HG03066 (cell line): ENCODE results near the gene METAP2.
"Not testable (repeated sequence)": the region's sequence is repeated elsewhere in the genome, so short reads cannot be mapped to it uniquely, and the experiment has no call there.

Experiments
- ATAC-seq: cut with Tn5 transposase; IDR thresholded peaks from one replicate; pipeline ENCODE4 v1.9.1; 2021; ENCODE audit warnings: low read depth; ENCODE audit not compliant: unreplicated experiment

METAP2 gene

GRCh38 chr12:95462081-95462480 is 11.9 kb upstream of the METAP2 start:
- no peak for ATAC-seq

DNA sequence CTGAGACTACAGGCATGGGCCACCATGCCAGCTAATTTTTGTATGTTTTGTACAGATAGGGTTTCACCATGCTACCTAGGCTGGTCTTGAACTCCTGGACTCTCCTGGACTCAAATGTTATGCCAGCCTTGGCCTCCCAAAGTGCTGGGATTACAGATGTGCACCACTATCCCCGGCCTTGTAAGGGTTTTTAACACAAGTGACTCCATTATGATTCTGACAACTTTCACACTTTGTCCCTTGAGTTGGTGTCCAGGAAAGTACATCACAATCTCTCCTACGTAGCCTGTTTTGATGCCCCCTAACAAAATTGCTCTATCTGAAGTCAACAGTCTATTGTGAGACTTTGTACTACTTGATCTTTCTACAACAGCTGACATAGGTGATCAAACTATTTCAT is 11.4 kb upstream of the METAP2 start:
- no peak for ATAC-seq

- no peak for ATAC-seq
These were observed 10.9 kb upstream of the METAP2 start for GRCh38 chr12:95463050-95463449.

GRCh38 chr12:95463776-95464175 is 10.2 kb upstream of the METAP2 start:
- ATAC-seq = not testable (repeated sequence)

DNA sequence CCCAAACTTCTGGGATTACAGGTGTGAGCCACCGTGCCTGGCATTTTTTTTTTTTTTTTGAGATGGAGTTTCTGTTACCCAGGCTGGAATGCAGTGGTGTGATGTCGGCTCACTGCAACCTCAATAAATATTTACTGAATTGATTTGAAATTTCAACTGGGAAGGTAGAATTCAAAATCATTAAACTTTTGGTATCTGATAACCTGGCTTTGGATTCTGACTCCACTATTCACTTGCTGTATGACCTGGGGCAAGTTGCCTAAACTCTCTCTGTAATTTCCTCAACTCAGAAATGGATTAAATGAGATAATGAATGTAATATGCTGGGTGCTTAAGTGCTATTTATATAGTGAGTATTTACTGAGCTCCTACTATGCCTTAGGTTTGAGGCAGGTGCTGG is 8.7 kb upstream of the METAP2 start:
- ATAC-seq = no peak

DNA sequence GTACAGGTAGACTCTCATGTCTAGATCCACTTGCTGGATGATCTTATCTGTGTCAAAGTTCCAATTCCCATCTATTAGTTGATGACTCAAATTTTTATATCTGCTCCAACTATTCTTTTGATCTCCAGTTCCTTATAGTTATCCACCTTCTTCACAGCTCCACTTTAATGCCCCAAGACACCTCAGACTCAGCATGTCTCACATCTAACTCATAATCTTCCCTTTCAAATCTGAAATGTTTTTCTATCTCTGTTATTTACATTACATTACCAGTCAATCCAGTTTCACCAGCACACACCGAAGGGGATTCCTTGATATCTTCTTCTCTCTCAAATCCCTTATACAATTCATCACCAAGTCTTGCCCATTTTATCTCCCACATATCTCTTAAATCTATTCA is 3.7 kb upstream of the METAP2 start:
- ATAC-seq = no peak

DNA sequence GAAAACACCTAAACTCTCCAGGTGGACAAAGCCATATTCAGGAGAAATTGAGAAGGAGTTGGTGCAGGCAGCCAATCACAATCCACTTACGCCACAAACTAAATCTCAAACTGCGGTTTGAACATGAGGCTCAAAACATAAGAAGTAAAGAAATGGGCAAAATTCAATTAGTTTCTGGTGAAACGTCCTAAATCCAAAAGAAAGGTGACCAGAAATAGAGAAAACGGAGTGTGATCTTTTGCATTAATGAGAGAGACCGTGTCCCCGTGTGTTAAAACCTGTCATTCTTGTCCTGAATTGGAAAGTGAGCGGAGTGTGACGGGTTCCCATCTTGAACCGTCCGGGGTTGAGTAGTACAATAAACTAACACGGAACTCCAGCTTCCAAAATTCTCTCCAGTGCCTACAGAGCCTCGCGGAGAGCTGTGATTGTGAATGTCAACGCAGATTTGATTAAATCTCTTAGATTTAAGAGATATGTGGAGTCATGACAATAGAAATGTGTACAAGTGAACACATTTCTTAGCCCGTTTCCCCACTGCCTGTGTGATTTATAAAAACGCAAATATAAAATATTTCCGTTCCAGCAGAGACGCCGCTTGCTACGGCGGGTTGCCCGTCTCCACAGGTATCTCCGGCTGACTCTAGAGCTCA is 595 bp upstream of the METAP2 start:
- peak; percentile 38 for ATAC-seq

DNA sequence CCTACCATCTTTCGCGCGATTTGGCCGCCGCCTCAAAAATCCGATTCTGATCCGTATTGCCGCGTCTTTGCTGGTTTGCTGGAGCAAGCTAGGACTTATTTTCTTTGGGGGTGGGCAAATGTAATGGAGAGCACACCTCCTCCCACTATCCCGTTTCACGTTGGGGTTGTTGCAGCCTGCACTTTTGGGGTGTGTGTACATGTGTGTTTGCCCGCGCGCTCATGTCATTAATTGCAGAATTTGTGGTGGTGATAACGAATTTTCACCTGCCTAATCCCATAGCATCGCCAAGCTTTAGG is 657 bp downstream of the METAP2 start:
- no peak for ATAC-seq

DNA sequence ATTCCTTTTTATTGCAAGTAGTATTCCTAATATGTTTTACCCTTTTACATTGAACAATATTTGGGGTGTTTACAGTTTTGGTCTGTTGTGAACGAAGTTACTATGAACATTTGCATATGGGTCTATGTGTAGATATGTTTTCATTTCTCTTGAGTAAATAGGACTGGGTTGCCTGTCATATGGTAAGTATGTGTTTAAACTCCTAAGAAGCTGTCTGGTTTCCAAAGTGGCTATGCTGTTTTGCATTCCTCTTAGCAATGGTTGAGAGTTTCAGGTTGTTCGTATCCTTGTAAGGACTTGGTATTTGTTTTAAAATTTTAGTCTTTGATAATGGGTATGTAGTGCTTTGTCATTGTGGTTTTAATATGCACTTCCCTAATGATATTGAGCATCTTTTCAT is 6.3 kb downstream of the METAP2 start:
- no peak for ATAC-seq

GRCh38 chr12:95481072-95481471 is 7.1 kb downstream of the METAP2 start:
- ATAC-seq = no peak

DNA sequence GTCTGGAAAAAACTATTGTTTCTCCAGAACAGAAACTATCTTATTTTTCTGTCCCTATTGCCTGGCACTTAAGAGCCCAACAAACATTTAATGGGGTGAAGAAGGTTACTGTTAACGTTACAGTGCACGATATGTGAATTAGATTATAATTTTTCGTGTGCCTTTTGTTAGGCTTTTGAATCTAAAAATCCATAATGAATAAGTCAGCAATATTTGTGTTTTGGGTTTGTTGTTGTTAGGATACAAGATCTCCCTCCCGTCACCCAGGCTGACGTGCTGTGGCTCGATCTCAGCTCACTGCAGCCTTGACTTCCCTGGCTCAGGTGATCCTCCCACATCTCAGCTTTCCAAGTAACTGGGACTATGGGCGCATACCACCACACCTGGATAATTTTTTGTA is 7.9 kb downstream of the METAP2 start:
- ATAC-seq = no peak

GRCh38 chr12:95482564-95482963 is 8.6 kb downstream of the METAP2 start:
- not testable (repeated sequence) for ATAC-seq

DNA sequence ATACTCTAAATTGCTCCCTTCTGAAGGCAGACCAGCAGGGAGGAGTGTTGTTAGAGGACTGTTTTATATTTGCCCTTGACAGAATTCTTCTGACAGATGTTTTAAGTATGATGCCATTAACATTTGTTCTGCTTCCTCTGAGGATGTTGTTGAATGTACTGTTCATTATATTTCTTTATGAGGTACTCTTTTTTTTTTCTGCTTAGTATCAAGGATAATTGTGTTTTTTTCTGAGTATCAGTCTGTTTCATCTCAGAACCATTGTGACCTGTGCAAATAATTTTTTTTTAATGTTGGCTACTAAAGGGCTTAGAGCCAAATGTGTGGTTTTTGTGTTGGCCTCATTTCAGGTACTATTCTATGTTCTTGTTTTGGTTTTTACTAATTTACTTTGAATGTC is 10.6 kb downstream of the METAP2 start:
- no peak for ATAC-seq

- no peak for ATAC-seq
These were observed 13.1 kb downstream of the METAP2 start for GRCh38 chr12:95487024-95487423.

GRCh38 chr12:95492462-95492861 is 18.5 kb downstream of the METAP2 start:
- ATAC-seq = no peak

GRCh38 chr12:95494888-95495287 is 20.9 kb downstream of the METAP2 start:
- ATAC-seq = no peak

DNA sequence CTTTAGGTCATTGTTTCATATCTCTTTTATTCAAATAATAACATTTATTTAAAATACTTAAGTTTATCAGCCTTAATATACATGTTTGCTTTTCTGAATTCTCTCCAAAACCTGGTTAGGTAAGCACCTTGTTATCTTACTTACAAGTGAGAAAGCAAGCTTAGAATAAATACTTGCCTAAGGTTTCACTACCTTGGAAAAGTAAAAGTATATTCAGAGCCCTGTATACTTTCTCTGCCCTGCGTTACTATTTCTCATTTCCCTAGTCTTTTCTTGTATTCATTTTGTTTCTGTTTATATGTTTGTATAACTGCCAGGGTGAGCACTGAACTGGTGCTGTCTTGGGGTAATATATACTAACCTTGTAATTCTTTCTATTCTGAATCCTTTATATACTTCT is 21.5 kb downstream of the METAP2 start:
- ATAC-seq = no peak

- ATAC-seq = no peak
These were observed 23.1 kb downstream of the METAP2 start for GRCh38 chr12:95497031-95497430.

DNA sequence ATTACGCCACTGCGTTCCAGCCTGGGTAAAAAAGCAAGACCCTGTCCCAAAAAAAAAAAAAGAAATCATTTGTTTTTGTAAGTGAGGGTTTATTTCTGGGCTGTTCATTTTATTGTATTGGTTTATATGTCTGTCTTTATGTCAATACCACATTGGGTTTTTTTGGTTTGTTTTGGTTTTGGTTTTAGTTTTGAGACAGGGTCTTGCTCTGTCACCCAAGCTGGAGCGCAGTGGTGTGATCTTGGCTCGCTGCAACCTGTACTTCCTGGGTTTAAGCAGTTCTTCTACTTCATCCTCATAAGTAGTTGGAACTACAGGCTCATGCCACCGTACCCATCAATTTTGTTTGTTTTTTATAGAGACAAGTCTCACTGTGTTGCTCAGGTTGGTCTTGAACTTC is 25.0 kb downstream of the METAP2 start:
- no peak for ATAC-seq

GRCh38 chr12:95499772-95500171 is 25.8 kb downstream of the METAP2 start:
- no peak for ATAC-seq

DNA sequence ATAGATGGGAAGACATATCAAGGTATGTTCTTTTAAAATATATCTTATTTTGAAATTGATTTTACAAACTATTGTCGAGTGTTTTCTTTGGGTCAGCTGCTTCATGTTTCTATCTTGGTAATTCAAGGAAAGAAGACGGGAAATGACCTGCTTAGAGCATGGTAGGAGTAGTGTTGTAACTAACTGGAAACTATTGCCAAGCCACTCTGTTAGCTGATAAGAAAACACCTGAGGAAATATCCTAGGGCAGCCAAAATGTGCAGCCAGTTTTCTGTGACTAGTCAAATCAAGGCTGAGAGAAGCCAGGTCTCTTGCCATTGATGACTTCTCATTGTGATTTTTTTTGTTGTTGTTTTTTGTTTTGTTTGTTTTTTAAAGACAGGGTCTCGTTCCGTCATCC is 30.2 kb downstream of the METAP2 start:
- ATAC-seq = no peak

DNA sequence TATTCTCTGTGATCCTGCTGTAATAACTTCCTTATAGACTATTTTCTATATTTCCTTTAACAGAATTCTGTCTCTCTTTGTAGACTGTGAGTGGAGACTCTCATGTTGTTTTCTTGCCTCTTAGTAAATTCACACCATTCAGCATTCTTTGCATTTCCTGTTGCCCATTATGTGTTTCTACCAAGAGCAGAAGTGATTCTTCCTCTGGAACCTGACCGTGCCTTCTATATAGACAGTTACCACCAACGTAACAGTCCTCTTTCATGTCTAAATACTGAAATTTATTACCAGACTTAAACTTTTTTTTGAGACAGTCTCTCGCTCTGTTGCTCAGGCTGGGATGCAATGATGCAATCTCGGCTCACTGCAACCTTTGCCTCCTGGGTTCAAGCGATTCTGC is 31.1 kb downstream of the METAP2 start:
- ATAC-seq = no peak
